Measurements from ENCODE around the gene KDSR.

Gene KDSR

GRCh38 chr18:63320123-63320974, 46.7 kb downstream of the KDSR start:
- peak; percentile 84 to 88 for DNase-seq

- peak in 1 of 2 experiments; percentile 37 for DNase-seq
Observed at GRCh38 chr18:63319383-63320122, 47.5 kb downstream of the KDSR start, which contains the start of gene BCL2. BCL2 (minus strand) TSS chr18:63319769.

GRCh38 chr18:63318889-63319382, 48.1 kb downstream of the KDSR start:
- DNase-seq = no peak

GRCh38 chr18:63317982-63318888, 48.8 kb downstream of the KDSR start:
- DNase-seq = peak; percentile 82 to 83

GRCh38 chr18:63317556-63317946, 49.5 kb downstream of the KDSR start:
- no peak for DNase-seq

- no peak for DNase-seq
Observed at GRCh38 chr18:63316612-63317555, 50.1 kb downstream of the KDSR start.

- DNase-seq = no peak
Observed at GRCh38 chr18:63315876-63316275, 51.1 kb downstream of the KDSR start.

GRCh38 chr18:63315131-63315662, 51.8 kb downstream of the KDSR start:
- DNase-seq = no peak

GRCh38 chr18:63314062-63314790, 52.8 kb downstream of the KDSR start:
- no peak for DNase-seq

GRCh38 chr18:63313396-63313917, 53.5 kb downstream of the KDSR start:
- DNase-seq = no peak

- no peak for DNase-seq
Observed at GRCh38 chr18:63312737-63313395, 54.1 kb downstream of the KDSR start.

GRCh38 chr18:63312019-63312409, 55.0 kb downstream of the KDSR start:
- DNase-seq = no peak

- DNase-seq = no peak
Observed at GRCh38 chr18:63311118-63312018, 55.6 kb downstream of the KDSR start.

GRCh38 chr18:63309422-63309821, 57.6 kb downstream of the KDSR start:
- peak; percentile 46 to 49 for DNase-seq

- no peak for DNase-seq
Observed at GRCh38 chr18:63307551-63308200, 59.3 kb downstream of the KDSR start.

GRCh38 chr18:63306819-63307550, 60.0 kb downstream of the KDSR start:
- no peak for DNase-seq

GRCh38 chr18:63306249-63306648, 60.8 kb downstream of the KDSR start:
- no peak for DNase-seq
